NCI-H1092 treated with DMSO at 0.1 percent for 48 hours (cell line): Measurements from ENCODE around the gene LRCOL1.
A peak's percentile ranks its signal among the peaks of the same experiment; 100 is the strongest.

Experiments
- DNase-seq: peaks from one replicate; lab custom pipeline; 2025; lab: John Stamatoyannopoulos, UW

LRCOL1 gene

DNA sequence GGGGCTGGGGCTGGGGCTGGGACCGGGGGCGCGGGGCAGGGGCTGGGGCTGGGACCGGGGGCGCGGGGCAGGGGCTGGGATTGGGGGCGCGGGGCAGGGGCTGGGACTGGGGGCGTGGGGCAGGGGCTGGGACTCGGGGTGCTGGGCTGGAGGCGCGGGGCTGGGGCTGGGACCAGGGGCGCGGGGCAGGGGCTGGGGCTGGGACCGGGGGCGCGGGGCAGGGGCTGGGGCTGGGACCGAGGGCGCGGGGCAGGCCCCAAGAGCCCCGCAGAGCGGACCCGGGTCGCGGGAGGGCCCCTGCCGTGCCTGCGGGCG, 8.6 kb upstream of the LRCOL1 start:
- DNase-seq = no peak

DNA sequence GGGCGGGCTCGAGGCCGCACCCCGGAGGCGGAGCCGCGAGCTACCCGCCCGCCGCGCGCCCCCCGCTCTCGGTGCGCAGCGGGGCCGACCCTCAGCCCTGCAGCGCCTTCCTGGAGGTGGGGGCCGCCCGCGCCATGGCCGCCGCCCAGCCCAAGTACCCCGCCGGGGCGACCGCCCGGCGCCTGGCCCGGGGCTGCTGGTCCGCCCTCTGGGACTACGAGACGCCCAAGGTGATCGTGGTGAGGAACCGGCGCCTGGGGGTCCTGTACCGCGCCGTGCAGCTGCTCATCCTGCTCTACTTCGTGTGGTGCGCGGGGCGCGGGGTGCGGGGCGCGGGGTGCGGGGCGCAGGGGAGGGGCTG, 8.3 kb upstream of the LRCOL1 start, which contains the start of gene P2RX2:
Gene P2RX2 (plus strand): TSS at position 94 of the 361 bp plus-strand sequence. CDS start 41 bp downstream, at position 135.
- no peak for DNase-seq

DNA sequence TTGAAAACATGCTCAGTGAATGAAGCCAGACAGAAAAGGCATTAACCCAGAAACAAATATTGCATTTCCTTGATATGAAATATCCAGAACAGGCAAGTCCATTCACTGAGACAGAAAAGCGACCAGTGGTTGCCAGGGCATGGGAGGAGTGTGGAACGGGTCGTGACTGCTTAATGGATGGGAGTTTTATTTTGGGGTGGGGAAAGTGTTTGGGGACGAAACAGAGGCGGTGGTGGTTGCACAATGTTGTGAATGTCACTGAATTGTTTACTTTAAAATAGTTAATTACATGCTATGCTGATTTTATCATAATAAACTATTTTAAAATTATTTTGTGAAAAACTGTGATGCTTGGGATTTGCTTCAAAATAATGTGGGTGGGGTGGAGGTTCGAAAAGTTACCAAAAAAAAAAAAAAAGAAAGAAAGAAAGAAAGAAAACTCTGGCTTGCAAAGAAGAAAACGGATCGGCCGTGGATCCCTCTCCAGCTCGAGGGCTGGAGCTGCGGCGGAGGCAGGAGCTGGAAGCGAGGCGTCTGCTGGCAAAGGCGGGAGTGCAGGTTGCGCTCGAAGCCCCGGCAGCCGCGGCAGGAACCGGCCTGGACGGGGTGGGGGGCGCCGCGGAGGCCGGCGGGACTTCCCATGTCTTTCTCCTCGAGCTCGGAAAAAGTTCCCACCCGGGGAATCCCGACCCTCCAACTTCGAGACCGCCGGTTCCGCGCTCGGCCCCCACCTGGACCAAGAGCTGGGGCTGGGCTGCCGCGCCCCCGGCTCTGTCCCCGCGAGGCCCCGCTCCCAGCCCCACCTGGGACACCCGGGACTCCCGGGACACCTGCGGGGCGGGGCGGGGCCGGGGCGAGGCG, 7.7 kb upstream of the LRCOL1 start:
- DNase-seq = no peak

DNA sequence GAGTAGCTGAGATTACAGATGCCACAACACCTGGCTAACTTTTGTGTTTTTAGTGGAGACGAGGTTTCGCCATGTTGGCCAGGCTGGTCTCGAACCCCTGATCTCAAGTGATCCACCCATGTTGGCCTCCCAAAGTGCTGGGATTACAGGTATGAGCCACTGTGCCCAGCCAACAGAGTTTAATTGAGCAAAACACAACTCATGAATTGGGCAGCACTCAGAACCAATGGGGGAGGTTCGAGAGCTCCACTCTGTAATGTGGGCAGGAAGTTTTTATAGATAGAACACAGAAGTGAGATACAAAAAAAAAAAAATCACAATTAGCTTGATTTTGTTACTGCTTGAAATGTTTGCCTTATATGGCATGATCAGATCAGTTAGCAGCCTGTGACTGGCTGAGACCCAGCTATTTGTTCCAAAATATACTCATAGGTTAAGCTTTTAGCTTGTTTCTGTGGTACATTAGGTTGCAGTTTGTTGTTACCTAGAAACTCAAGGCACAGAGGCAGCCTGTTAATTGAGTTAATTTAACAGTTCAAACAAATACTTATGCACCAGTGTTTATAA, 6.8 kb upstream of the LRCOL1 start:
- no peak for DNase-seq

DNA sequence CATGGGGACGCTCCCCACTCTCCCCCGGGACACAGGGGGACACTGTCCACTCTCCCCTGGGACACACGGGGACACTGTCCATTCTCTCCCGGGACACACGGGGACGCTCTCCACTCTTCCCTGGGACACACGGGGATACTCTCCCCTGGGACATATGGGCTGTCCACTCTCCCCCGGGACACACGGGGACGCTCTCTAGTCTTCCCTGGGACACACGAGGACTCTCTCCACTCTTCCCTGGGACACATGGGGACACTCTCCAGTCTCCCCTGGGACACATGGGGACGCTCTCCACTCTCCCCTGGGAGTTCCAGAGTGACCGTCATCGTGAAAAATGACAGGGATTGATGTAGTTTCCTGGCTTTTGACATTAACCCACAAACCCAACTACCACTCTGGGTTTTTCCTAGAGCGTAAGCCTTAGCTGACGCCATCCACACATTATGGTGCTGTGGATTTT, 5.2 kb upstream of the LRCOL1 start:
- no peak for DNase-seq

DNA sequence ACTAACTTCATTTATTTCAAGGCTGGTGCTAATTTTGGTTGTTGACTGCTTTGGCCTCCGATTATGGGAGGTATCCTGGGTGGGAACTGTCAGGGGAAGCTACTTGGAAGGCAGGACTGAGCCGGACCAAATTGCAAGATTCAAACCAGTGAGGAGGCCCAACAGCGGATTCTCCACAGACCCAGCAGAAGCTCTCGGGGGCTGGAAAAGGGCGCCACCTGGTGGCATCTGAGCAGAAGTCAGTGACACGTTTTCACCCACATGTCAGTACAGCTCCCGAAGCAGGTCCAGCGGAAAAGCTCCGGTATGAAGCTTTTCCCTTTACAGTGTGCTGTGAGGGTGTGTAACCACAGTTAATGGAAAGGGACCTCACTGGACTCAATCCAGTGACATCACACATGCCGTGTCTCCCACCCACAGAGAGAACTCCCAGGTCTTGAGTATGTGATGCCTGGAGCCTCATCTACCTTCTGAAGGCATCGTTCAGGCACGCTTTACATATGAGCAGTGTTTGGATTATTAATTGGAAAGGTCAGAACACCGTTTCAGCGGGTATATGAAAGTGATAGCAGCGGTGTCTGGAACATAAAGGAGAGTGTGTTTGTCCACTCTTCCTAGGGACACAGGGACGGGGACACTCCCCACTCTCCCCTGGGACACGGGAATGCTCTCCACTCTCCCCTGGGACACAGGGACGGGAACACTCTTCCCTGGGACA, 4.6 kb upstream of the LRCOL1 start:
- peak; percentile 65 for DNase-seq

DNA sequence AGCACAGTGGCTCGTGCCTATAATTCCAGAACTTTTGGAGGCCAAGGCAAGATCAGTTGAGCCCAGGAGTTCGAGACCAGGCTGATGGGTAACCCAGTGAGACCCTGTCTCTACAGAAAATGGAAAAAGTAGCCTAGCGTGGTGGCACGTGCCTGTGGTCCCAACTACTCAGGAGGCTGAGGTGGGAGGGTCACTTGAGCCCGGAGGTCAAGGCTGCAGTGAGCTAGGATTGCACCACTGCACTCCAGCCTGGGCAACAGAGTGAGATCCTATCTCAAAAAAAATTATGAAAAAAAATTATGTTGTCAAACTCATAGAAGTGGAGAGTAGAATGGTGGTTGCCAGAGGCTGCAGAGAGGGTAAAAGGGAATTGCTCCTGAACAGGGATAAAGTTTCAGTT, 3.6 kb upstream of the LRCOL1 start:
- no peak for DNase-seq

DNA sequence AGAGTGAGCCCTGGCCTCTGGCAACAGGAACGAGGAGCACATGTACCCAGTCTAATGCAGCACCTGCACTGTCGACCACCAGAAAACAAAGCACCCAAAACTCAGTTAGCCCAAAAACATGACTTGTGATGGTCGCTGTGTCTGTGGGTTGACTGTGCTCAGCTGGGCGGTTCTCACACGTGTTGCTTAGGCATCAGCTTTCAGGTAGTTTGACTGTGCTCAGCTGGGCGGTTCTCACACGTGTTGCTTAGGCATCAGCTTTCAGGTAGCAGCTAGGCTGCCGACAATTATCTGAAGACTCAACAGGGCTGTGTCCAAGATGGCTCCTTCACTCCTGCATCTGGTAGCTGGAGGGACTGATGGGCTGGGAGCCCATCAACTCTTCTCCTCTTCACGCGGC, 1.2 kb upstream of the LRCOL1 start:
- DNase-seq = no peak

DNA sequence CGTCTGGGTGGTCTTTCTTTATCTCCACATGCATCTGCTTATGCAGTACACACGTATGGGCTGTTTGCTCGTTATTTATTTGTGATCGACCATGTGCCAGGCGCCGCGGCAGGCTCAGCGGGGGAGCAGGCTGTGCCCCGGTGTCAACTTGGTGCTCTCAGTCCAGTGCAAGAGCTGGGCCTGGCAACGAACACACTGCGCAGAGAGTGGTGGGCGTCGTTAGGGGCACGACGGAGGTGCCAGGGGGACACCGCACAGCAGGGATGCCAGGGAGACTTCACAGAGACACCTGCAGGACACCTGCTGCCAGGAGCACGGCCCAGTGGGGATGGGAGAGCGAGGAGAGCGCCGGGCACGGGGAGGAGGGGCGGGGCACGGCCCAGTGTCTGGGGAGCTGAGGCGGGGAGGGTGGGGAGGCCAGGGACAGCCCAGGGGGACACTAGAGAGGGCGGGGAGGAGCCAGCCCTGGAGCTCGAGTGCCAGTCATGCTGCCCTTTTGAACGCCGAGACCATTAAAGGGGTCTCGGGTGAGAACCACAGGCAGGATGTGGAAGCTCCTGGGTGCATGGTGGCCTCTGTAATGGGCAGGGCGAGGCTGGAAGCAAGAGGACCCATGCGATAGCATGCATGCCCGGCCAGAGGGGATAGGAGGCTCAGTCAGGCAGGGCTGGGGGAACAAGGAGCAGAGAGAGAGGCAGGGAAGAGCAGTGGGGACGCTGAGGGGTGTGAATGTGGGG, 652 bp upstream of the LRCOL1 start:
- DNase-seq = no peak

DNA sequence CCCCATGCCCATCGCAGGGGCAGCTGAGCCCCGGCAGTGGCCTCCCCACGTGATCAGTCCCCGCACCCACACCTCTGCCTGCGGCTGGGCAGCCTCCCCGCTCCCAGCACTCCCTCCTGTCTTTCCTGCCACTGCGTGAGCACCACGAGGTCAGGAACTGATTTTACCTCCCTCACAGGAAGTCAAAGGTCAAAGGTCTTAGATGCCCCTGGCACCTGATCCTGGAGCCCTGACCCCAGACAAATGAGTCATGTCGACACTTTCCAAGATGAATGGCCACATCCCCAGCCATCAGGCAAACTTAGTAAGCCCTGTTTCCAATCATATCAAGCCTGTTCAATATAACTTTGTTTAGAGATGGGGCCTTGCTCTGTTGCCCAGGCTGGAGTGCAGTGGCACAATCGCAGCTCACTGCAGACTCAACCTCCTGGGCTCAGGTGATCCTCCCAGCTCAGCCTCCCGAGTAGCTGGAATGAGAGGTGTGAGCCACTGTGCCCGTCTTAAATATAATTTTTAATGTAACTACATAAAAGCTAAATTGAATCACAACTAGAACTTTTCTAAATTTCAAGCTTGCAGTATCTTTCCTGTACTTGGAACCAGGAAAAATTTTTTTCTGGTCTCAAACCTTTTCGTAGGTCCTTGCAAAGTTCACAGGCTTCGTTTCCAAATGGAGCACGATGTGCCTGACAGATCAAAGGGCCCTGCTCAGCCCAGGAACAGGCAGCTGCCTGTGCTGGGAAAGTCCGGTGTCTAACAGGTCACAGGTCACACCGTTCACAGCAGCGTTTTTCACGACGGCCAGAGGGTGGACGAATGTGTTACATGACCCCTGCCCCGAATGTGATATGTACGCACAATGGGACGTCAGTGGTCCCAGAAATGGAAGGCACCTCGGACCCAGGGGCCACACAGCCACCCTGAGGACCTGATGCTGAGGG, 1.9 kb downstream of the LRCOL1 start:
- DNase-seq = no peak

DNA sequence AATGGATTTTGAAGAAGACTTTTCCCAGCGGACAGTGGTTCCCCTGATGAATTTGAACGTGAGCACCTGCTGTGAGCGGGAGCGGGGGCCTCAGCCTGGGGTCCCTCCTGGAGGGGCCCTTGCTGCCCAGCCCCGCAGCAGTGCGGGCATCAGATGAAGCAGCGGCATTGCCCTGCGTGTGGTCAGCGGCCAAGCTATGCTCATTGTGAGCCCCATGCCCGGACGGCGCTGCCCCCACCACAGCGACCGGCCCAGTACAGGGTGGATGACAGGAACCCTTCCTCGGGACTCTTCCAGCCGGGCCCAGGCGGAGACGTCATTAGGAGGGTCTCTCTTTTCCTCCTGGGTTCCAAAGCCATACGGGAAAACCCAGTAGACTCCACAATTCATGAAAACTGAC, 3.5 kb downstream of the LRCOL1 start:
- DNase-seq = no peak

DNA sequence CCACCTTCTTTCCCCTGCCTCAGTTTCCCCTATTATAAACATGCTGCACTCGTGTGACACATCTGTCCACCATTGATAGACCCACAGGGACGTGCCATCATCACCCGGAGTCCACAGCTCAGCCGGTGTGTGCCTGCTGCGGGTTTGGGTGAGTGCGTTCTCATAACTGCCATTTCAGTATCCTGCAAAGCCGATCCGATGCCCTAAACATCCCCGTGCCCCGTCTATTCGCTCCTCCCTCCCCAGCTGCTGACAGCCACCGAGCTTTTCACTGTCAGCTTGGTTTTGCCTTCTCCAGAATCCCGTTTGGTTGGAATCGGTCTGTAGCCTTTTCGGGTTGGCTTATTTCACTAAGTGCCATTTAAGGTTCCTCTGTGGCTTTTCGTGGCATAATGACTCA, 3.9 kb downstream of the LRCOL1 start:
- DNase-seq = no peak

DNA sequence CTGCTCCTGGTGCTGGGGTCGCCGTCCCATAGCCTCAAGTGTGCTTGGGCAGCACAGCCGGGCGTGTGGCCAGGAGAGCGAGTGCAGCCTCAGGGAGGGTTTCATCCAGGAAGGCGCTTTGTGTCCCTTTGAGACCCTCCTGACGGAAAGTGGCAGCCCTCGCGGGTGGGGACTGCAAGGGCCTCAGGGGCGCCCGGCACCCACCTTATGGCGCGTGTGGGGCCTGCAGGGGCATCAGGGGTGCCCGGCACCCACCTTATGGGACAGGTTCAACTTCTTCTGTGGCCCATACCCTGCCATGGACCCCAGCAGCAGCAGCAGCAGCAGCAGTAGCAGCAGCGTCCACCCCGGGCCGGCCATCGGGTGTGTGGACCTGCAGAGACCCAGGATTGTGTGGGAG, 4.5 kb downstream of the LRCOL1 start:
- DNase-seq = no peak

DNA sequence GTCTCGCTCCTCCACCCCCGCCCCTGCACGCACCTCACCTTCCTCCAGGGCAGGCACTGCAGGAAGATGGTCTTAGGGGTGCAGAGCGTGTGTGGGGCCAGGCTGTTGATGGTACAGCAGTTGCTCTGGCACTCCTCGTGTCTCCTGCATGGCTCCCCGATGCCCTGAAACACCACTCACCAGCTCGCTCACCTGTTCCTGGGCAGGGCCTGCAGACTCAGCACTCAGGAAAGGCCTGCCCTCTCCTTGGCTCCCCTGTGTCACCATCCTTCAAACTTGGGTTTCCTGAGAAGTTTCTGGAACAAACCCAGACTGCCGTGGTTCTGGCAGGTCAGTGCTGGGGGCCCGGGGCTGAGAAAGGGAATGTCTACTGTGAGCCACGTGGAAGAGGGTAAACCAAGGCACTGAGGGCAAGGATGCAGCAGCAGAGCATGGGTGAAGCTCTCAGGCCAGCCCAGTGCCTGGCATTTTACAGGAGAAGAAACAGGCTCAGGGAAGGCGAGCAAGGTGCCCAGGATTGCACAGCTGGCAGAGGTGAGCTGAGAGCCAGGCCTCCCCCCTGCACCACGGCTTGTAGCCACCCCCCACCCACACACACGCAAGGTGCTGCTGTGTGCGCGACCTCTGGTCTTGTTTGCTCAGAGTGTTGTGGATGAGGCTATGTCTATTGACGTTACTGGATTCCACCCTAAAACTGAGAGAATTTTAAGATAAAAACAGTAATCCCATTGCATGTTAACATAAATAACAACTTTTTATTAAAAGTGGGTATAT, 5.5 kb downstream of the LRCOL1 start:
- DNase-seq = no peak

DNA sequence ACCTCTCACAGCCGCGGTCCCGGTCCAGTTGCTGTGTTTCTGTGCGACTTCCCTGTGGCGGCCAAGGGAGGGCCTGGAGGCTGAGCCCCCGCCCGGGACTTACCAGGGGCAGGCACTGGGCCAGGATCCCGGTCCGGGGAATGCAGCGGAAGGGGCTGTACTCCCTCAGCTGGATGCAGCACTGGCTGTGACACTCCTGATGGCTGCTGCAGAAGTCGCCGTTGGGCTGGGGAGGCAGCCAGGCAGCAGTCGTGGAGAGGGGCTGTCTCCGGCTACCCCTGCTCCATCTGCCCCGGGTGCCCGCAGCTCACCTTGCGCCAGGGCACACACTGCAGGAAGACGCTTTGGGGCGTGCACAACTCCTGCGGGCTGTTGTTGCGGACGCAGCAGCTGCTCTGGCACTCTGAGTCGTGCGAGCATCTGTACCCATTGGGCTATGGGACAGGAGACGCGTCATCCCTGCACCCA, 6.2 kb downstream of the LRCOL1 start:
- no peak for DNase-seq

DNA sequence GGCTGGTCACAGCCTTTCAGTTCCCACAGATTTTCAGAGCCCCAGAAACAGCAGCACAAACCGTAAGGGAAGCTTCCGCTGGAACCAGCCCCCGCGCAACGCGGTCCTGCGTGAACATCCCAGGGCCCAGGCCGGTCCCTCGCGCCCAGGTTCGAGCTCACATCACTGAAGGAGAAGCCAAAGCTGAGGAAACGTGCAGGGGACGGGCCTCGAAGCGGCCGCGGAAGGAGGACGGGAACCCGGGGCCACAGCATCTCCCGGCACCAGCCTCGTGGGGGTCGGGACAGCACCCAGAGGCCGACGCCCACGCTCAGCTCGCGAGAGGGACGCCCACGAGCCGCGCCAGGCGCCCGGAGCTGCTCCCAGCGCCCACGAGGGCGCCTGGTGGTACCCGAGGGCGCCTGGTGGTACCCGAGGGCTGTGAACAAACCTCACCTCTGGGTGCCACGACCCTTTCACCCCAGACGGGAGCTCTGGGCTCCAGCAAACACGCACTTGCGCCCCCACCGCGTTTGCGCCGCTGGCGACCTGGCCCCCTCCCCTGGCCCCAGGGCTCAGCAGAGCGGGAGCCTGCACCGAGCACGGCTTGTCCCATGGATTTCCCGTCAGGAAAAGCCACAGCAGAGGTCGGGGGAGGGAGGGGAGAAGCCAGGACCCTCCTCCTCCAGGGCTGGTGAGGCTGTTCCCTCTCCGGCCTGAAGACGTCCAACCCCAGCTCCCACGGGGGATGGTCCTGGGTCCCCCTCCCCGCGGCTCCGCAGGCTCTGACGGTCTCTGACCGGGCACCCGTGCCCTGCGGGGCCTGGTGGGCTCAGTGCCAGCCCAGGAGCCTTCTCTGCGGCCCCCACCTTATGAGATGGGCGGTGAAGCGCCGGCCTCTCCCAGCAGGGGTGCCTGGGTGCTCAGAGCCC, 6.9 kb downstream of the LRCOL1 start:
- DNase-seq = no peak

DNA sequence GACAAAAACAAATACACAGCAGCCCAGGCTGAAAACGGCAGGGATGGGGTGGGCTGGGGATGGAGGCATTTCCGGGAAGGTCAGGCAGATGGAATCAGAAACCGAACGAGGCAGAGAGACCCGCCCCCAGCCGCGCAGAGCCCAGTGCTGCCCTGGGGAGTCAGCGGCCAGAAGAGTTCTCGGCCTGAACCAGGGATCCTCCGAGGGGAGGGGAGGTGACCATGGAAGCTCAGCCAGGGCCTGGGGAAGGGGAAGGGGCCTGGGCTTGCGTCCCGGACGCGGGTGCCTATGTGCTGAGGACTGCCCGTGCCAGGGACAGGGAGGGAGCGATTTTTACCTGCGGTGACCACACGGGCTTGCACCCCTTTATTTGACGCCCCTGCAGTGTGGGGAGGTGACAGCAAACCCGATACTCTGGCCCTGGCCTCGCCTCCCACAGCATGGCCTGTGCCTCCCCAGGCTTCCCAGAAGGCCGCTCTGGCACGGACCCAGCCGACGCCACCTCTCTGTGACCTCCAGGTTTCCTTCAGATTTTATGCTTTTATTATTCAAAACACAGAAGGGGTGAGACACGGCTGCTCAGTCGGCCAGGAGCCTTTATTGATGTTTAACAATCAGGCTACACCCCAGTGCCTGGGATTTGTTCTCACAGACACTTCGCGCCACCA, 7.7 kb downstream of the LRCOL1 start:
- DNase-seq = no peak

DNA sequence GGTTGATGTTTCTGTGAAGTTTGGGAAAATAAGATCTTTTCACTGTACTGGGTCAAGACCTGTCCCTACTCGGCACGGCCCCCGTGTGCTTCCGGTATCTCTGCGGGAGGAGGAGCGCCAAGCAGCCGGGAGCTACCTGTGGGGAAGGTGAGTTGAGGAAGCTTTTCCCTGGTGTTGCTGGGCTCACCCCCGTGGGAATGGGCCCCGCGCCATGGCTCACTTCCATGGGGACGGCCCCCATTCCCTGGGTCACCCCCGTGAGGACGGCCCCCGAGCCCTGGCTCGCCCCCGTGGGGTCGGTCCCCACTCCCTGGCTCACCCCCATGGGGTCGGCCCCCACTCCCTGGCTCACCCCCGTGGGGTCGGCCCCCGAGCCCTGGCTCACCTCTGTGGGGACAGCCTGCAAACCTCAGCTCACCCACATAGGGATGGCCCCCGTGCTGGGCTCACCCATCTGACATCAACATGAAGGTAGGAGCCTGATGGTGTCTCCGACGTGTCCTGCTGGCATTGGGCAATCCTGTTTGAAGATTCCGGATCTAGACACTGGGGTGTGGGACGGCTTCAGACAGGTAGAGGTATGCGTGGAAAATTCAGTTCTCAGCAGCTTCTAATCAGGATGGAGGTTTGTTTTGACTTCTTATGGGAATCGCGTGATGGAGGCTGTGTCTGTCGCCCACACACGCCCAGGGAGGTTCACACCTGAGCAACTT, 9.1 kb downstream of the LRCOL1 start:
- DNase-seq = no peak
